SK-N-SH (cell line): ENCODE data around the gene FBXL15. TPM values are rescaled to one million over a fixed set of nuclear protein-coding genes. Genes with fewer than 3 reads are reported as not detected.
A peak's percentile ranks its signal among the peaks of the same experiment; 100 is the strongest.

Experiments
- CTCF ChIA-PET: fragments of 300-600, 350-600 bp; formaldehyde crosslinking; extraction: SDS; loops from one replicate; lab custom pipeline; 2021; lab: Yijun Ruan, JAX
- POLR2A ChIA-PET: fragments of 350-600 bp; sonication (Branson Sonifier 250); formaldehyde crosslinking; extraction: SDS; loops from one replicate; lab custom pipeline; 2020; ENCODE audit warnings: antibody characterized with exemption, inconsistent platforms; lab: Yijun Ruan, JAX
- DNase-seq: peaks from one replicate; pipeline ENCODE4 v3.0.0; 2012
- H2AFZ ChIP-seq: fragments of 200-600 bp; sonication (generic); 2 replicates; pipeline ENCODE4 v1.8.1; 2016; ENCODE audit warnings: antibody characterized with exemption, mild to moderate bottlenecking, low read depth
- H3F3A ChIP-seq: fragments of 200-600 bp; sonication (generic); replicated peaks from 2 replicates; pipeline ENCODE3; 2016; ENCODE audit warnings: antibody characterized with exemption, mild to moderate bottlenecking; ENCODE audit not compliant: insufficient read depth
- H3K27ac ChIP-seq, 2 experiments: fragments of 200-500 bp in 1 of 2; fragments of 200-600 bp in 1 of 2; sonication (Bioruptor generic) in 1 of 2; sonication (generic), shearing (Covaris generic) in 1 of 2; 2 replicates each; pipeline versions ENCODE4 v1.5.1 to v1.6.1; 2014 to 2016; ENCODE audit warnings: low read depth in 2 of 2, inconsistent platforms in 1 of 2, low read length in 1 of 2, mild to moderate bottlenecking in 1 of 2, mixed read lengths in 1 of 2
- H3K27me3 ChIP-seq: fragments of 200-600 bp; sonication (generic), shearing (Covaris generic); 2 replicates; pipeline ENCODE4 v1.6.1; 2016; ENCODE audit warnings: mixed run types; ENCODE audit not compliant: insufficient read depth
- H3K36me3 ChIP-seq, 2 experiments: fragments of 200-500 bp in 1 of 2; fragments of 200-600 bp in 1 of 2; sonication (Bioruptor generic) in 1 of 2; sonication (generic) in 1 of 2; replicated peaks in 1 of 2; 2 replicates each; pipeline versions ENCODE3 to v1.5.1; 2014 to 2016; ENCODE audit warnings: low read length in 1 of 2, mild to moderate bottlenecking in 1 of 2; ENCODE audit not compliant: insufficient read depth in 2 of 2, control insufficient read depth in 1 of 2
- H3K4me1 ChIP-seq, 2 experiments: fragments of 200-500 bp in 1 of 2; fragments of 200-600 bp in 1 of 2; sonication (Bioruptor generic) in 1 of 2; sonication (generic), shearing (Covaris generic) in 1 of 2; 2 replicates each; pipeline versions ENCODE4 v1.5.1 to v1.6.1; 2014 to 2016; ENCODE audit warnings: low read depth in 1 of 2, low read length in 1 of 2, mixed run types in 1 of 2; ENCODE audit not compliant: insufficient read depth in 2 of 2, control insufficient read depth in 1 of 2
- H3K4me2 ChIP-seq: fragments of 200-600 bp; sonication (generic), shearing (Covaris generic); 2 replicates; pipeline ENCODE4 v1.6.1; 2017; ENCODE audit warnings: mixed run types
- H3K4me3 ChIP-seq, 2 experiments: fragments of 200-500 bp in 1 of 2; fragments of 200-600 bp in 1 of 2; sonication (Bioruptor generic) in 1 of 2; sonication (generic), shearing (Covaris generic) in 1 of 2; 2 replicates each; pipeline versions ENCODE4 v1.5.1 to v1.8.1; 2014 to 2016; ENCODE audit warnings: low read depth in 2 of 2, inconsistent platforms in 1 of 2, low read length in 1 of 2, mild to moderate bottlenecking in 1 of 2, mixed read lengths in 1 of 2, moderate library complexity in 1 of 2
- H3K79me2 ChIP-seq: fragments of 200-600 bp; sonication (generic); 2 replicates; pipeline ENCODE4 v1.8.1; 2017; ENCODE audit warnings: mild to moderate bottlenecking; ENCODE audit not compliant: insufficient read depth
- H3K9ac ChIP-seq: fragments of 200-600 bp; sonication (generic); 2 replicates; pipeline ENCODE4 v1.6.1; 2017; ENCODE audit warnings: mixed run types
- H3K9me2 ChIP-seq: fragments of 200-600 bp; sonication (generic); 2 replicates; pipeline ENCODE4 v1.6.1; 2017; ENCODE audit warnings: mixed run types
- H3K9me3 ChIP-seq: fragments of 200-600 bp; sonication (generic); 2 replicates; pipeline ENCODE4 v1.6.1; 2017; ENCODE audit warnings: mixed run types, mild to moderate bottlenecking, moderate library complexity
- H4K20me1 ChIP-seq: fragments of 200-600 bp; sonication (generic); 2 replicates; pipeline ENCODE4 v1.6.1; 2017; ENCODE audit warnings: mild to moderate bottlenecking, mixed run types; ENCODE audit not compliant: insufficient read depth
- ELF1 ChIP-seq: IDR thresholded peaks from 2 replicates; pipeline ENCODE4 v1.4.0; 2012
- EZH2phosphoT487 ChIP-seq: fragments of 200-600 bp; sonication (generic); IDR thresholded peaks from 2 replicates; pipeline ENCODE4 v1.6.1; 2017; ENCODE audit warnings: low read depth, mixed run types, mild to moderate bottlenecking, antibody characterized with exemption, moderate library complexity, borderline replicate concordance
- FOXM1 ChIP-seq: IDR thresholded peaks from 2 replicates; pipeline ENCODE4 v1.4.0; 2012; ENCODE audit warnings: low read depth, mild to moderate bottlenecking
- JUND ChIP-seq: IDR thresholded peaks from 2 replicates; pipeline ENCODE4 v1.4.0; 2012
- MEF2A ChIP-seq: IDR thresholded peaks from 2 replicates; pipeline ENCODE4 v1.4.0; 2012; ENCODE audit warnings: low read depth, borderline replicate concordance
- MXI1 ChIP-seq: IDR thresholded peaks from 2 replicates; pipeline ENCODE4 v1.6.1; 2012; ENCODE audit warnings: mild to moderate bottlenecking, low read depth, low read length, improper control_type of control experiment
- NFIC ChIP-seq: IDR thresholded peaks from 2 replicates; pipeline ENCODE4 v1.4.0; 2012; ENCODE audit warnings: borderline replicate concordance
- POLR2AphosphoS5 ChIP-seq: IDR thresholded peaks from 2 replicates; pipeline ENCODE4 v1.6.1; 2012; ENCODE audit warnings: low read depth, low read length
- RAD21 ChIP-seq: IDR thresholded peaks from 2 replicates; pipeline ENCODE4 v1.6.1; 2012; ENCODE audit warnings: mild to moderate bottlenecking, low read length
- RCOR1 ChIP-seq: fragments of 150-350 bp; IDR thresholded peaks from 2 replicates; pipeline ENCODE4 v1.6.1; 2017; ENCODE audit warnings: antibody characterized with exemption, low read length
- REST ChIP-seq: IDR thresholded peaks from 2 replicates; pipeline ENCODE4 v1.6.1; 2012; ENCODE audit warnings: mild to moderate bottlenecking, low read depth, low read length, moderate library complexity
- RFX5 ChIP-seq: IDR thresholded peaks from 2 replicates; pipeline ENCODE4 v1.6.1; 2012; ENCODE audit warnings: mild to moderate bottlenecking, improper control_type of control experiment, low read length
- SMC3 ChIP-seq: IDR thresholded peaks from 2 replicates; pipeline ENCODE4 v1.6.1; 2012; ENCODE audit warnings: low read depth, low read length, improper control_type of control experiment
- TAF1 ChIP-seq: IDR thresholded peaks from 2 replicates; pipeline ENCODE4 v1.6.1; 2012; ENCODE audit warnings: low read depth, mild to moderate bottlenecking, low read length, moderate library complexity, borderline replicate concordance
- TCF12 ChIP-seq: IDR thresholded peaks from 2 replicates; pipeline ENCODE4 v1.4.0; 2012
- WGBS: methylation state at CpG from one replicate; pipeline ENCODE4 v1.1.6; 2017; ENCODE audit warnings: low lambda C conversion rate; 5-methylcytosine and 5-hydroxymethylcytosine counted together
- polyA plus RNA-seq, 3 experiments: library from polyadenylated mRNA; depleted of rRNA; stranded (reverse); fragments of >200 nt; gene quantifications; 2 replicates each; pipeline ENCODE4 v1.2.3, GENCODE V29; 2012
- TF ChIP-seq, protein P1 (sequence below): IDR thresholded peaks from 2 replicates; pipeline ENCODE4 v1.4.0; 2012; ENCODE audit warnings: low read depth, borderline replicate concordance
- TF ChIP-seq, protein P2 (sequence below): fragments of 150-350 bp; IDR thresholded peaks from 2 replicates; pipeline ENCODE4 v1.6.1; 2017; ENCODE audit warnings: antibody characterized with exemption, low read length, low read depth, borderline replicate concordance
- TF ChIP-seq, protein P3 (sequence below): IDR thresholded peaks from 2 replicates; pipeline ENCODE4 v1.4.0; 2012; ENCODE audit warnings: low read depth
- TF ChIP-seq, protein P4 (sequence below): IDR thresholded peaks from 2 replicates; pipeline ENCODE4 v1.4.0; 2012; ENCODE audit warnings: low read depth, borderline replicate concordance

FBXL15 gene
- polyA plus RNA-seq, 1 of the 3 experiments (the other 2 are of a cell fraction): 17.2 TPM

- Histone ChIP-seq H3K4me1 (peaks cover 0 to 17% of the 10 kb centered on the region in 2 experiments; a peak in 1 of 4 replicates), H3K9me3 (no peaks in the 10 kb centered on the region), H3K27me3 (no peaks in the 10 kb centered on the region), H2AFZ (no peak overlapping the region), H3K9ac (no peak overlapping the region), H3K4me2 (no peak overlapping the region), H3K36me3 (no peaks in the 10 kb centered on the region), H4K20me1 (no peaks in the 10 kb centered on the region), H3K4me3 (no peak overlapping the region)
- ChIA-PET CTCF (interaction anchor here (0.7 to 16.5 kb wide), 10 partner anchors 11 to 223 kb away, joined by 3 to 359 read pairs (median 46); partner anchors contain the start of genes ELOVL3, FBXL15 and PSD), POLR2A (no interaction called here)
- 78% methylated on average over 5 of the region's 5 CpGs for WGBS
- DNase-seq: no peak
- TF ChIP-seq RAD21: no peak
- TF ChIP-seq SMC3: no peak
- TF ChIP-seq RCOR1: no peak
- TF ChIP-seq, protein P1, sequence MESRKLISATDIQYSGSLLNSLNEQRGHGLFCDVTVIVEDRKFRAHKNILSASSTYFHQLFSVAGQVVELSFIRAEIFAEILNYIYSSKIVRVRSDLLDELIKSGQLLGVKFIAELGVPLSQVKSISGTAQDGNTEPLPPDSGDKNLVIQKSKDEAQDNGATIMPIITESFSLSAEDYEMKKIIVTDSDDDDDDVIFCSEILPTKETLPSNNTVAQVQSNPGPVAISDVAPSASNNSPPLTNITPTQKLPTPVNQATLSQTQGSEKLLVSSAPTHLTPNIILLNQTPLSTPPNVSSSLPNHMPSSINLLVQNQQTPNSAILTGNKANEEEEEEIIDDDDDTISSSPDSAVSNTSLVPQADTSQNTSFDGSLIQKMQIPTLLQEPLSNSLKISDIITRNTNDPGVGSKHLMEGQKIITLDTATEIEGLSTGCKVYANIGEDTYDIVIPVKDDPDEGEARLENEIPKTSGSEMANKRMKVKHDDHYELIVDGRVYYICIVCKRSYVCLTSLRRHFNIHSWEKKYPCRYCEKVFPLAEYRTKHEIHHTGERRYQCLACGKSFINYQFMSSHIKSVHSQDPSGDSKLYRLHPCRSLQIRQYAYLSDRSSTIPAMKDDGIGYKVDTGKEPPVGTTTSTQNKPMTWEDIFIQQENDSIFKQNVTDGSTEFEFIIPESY: no peak
- TF ChIP-seq, protein P2, sequence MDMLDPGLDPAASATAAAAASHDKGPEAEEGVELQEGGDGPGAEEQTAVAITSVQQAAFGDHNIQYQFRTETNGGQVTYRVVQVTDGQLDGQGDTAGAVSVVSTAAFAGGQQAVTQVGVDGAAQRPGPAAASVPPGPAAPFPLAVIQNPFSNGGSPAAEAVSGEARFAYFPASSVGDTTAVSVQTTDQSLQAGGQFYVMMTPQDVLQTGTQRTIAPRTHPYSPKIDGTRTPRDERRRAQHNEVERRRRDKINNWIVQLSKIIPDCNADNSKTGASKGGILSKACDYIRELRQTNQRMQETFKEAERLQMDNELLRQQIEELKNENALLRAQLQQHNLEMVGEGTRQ: no peak
- no peak for TF ChIP-seq RFX5
- TF ChIP-seq EZH2phosphoT487: no peak
- no peak for TF ChIP-seq MXI1
- no peak for TF ChIP-seq JUND
- no peak for TF ChIP-seq MEF2A
- no peak for TF ChIP-seq TCF12
- no peak for TF ChIP-seq FOXM1
- TF ChIP-seq TAF1: no peak
- TF ChIP-seq NFIC: no peak
- TF ChIP-seq, all 33 proteins: peak for 0
- H3F3A ChIP-seq: peaks cover 3% of the 10 kb centered on the region
- peaks cover 5% of the 10 kb centered on the region; the same call in 1 of the 2 replicates for H3K79me2 ChIP-seq
- no peaks in the 10 kb centered on the region for H3K9me2 ChIP-seq
- no peak overlapping the region for H3K27ac ChIP-seq
Measured at GRCh38 chr10:102392306-102392705, 28.3 kb upstream of the FBXL15 start.

- WGBS: 35% methylated on average over 30 of the region's 30 CpGs
- Histone ChIP-seq H3K9me2 (no peaks in the 10 kb centered on the region), H3K27me3 (no peaks in the 10 kb centered on the region), H2AFZ (peak overlapping the region; percentile 83), H3K79me2 (peaks cover 5% of the 10 kb centered on the region; the same call in 1 of the 2 replicates), H3F3A (peaks cover 3% of the 10 kb centered on the region), H3K9ac (peak overlapping the region; percentile 68), H3K4me2 (peak overlapping the region; percentile 90), H3K4me3 (peak overlapping the region; percentile 65 to 77), H3K9me3 (no peaks in the 10 kb centered on the region), H4K20me1 (no peaks in the 10 kb centered on the region), H3K4me1 (peaks cover 0 to 17% of the 10 kb centered on the region in 2 experiments; a peak in 1 of 4 replicates), H3K27ac (peak overlapping the region in 1 of 2 experiments; percentile 81; a peak in 2 of 4 replicates), H3K36me3 (no peaks in the 10 kb centered on the region)
- DNase-seq: peak; percentile 91
- POLR2A ChIA-PET: interaction anchor here (2.8 kb wide), 1 partner anchor 29 kb away, joined by 11 read pairs; no protein-coding TSS in a partner anchor
- CTCF ChIA-PET: interaction anchor here (0.6 to 16.5 kb wide), 43 partner anchors 12 to 286 kb away, joined by 3 to 359 read pairs (median 5); partner anchors contain the start of genes CUEDC2, ELOVL3, FBXL15 and GBF1
- TF ChIP-seq, protein P3, sequence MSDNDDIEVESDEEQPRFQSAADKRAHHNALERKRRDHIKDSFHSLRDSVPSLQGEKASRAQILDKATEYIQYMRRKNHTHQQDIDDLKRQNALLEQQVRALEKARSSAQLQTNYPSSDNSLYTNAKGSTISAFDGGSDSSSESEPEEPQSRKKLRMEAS: no peak
- no peak for TF ChIP-seq ELF1
- TF ChIP-seq POLR2AphosphoS5: no peak
- TF ChIP-seq, protein P4, sequence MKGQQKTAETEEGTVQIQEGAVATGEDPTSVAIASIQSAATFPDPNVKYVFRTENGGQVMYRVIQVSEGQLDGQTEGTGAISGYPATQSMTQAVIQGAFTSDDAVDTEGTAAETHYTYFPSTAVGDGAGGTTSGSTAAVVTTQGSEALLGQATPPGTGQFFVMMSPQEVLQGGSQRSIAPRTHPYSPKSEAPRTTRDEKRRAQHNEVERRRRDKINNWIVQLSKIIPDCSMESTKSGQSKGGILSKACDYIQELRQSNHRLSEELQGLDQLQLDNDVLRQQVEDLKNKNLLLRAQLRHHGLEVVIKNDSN: no peak
- 0 out of 2 replicates have a peak, but pooled peaks have one; percentile 25 for TF ChIP-seq REST
- no peak for TF ChIP-seq RFX5
- no peak for TF ChIP-seq FOXM1
- no peak; the same call in 1 of the 2 replicates for TF ChIP-seq MXI1
- TF ChIP-seq SMC3: peak; percentile 75
- no peak for TF ChIP-seq MEF2A
- no peak for TF ChIP-seq JUND
- TF ChIP-seq RAD21: peak; percentile 74
Measured at GRCh38 chr10:102393411-102394078, 27.1 kb upstream of the FBXL15 start.
